H9 (cell line): ENCODE measurements around the gene PPP1R3C. TPM values are rescaled to one million over a fixed set of nuclear protein-coding genes. Genes with fewer than 3 reads are reported as not detected.

Source experiments
- DNase-seq: peaks from one replicate; pipeline ENCODE4 v3.0.0-alpha.2; 2017
- H2AFZ ChIP-seq: one replicate; pipeline ENCODE4 v1.6.1; 2013; ENCODE audit warnings: mild to moderate bottlenecking, low read length, control low read depth, moderate library complexity
- H2AK5ac ChIP-seq: 2 replicates; pipeline ENCODE4 v1.6.1; 2013; ENCODE audit warnings: low read length, control low read depth, mixed read lengths; ENCODE audit not compliant: insufficient read length
- H2BK120ac ChIP-seq: one replicate; pipeline ENCODE4 v1.6.1; 2013; ENCODE audit warnings: low read depth, mild to moderate bottlenecking, low read length, control low read depth, inconsistent platforms; ENCODE audit not compliant: poor library complexity, severe bottlenecking
- H2BK12ac ChIP-seq: 2 replicates; pipeline ENCODE4 v1.6.1; 2013; ENCODE audit warnings: low read length, control low read depth, mixed read lengths, low read depth; ENCODE audit not compliant: insufficient read length
- H2BK15ac ChIP-seq: 2 replicates; pipeline ENCODE4 v1.6.1; 2013; ENCODE audit warnings: low read depth, low read length, control low read depth
- H2BK20ac ChIP-seq: one replicate; pipeline ENCODE4 v1.6.1; 2013; ENCODE audit warnings: low read depth, mild to moderate bottlenecking, low read length, control low read depth, inconsistent platforms; ENCODE audit not compliant: poor library complexity, severe bottlenecking
- H2BK5ac ChIP-seq: 2 replicates; pipeline ENCODE4 v1.6.1; 2013; ENCODE audit warnings: low read length, control low read depth, mixed read lengths; ENCODE audit not compliant: insufficient read length
- H3K14ac ChIP-seq: 2 replicates; pipeline ENCODE4 v1.6.1; 2013; ENCODE audit warnings: low read length, control low read depth; ENCODE audit not compliant: insufficient read depth
- H3K18ac ChIP-seq: 2 replicates; pipeline ENCODE4 v1.6.1; 2013; ENCODE audit warnings: low read depth, mild to moderate bottlenecking, mixed read lengths, low read length, control low read depth; ENCODE audit not compliant: insufficient read length
- H3K23ac ChIP-seq: 2 replicates; pipeline ENCODE4 v1.6.1; 2013; ENCODE audit warnings: low read length, control low read depth, mixed read lengths, low read depth; ENCODE audit not compliant: insufficient read length
- H3K23me2 ChIP-seq: 2 replicates; pipeline ENCODE4 v1.6.1; 2013; ENCODE audit warnings: low read depth, mild to moderate bottlenecking, mixed read lengths, low read length, control low read depth; ENCODE audit not compliant: insufficient read length, poor library complexity, severe bottlenecking
- H3K27ac ChIP-seq: 2 replicates; pipeline ENCODE4 v1.5.1; 2013; ENCODE audit warnings: low read length, control low read depth, mixed read lengths, low read depth; ENCODE audit not compliant: insufficient read length
- H3K27me3 ChIP-seq: 2 replicates; pipeline ENCODE4 v1.6.1; 2013; ENCODE audit warnings: low read length, control low read depth, inconsistent platforms; ENCODE audit not compliant: insufficient read depth
- H3K4ac ChIP-seq: 2 replicates; pipeline ENCODE4 v1.6.1; 2013; ENCODE audit warnings: low read depth, mild to moderate bottlenecking, control low read depth, inconsistent platforms, low read length, moderate library complexity
- H3K4me1 ChIP-seq: 2 replicates; pipeline ENCODE4 v1.6.1; 2013; ENCODE audit warnings: low read length, control low read depth, inconsistent platforms; ENCODE audit not compliant: insufficient read depth
- H3K4me2 ChIP-seq: 2 replicates; pipeline ENCODE4 v1.6.1; 2013; ENCODE audit warnings: low read length, control low read depth, mixed read lengths; ENCODE audit not compliant: insufficient read length, insufficient read depth
- H3K56ac ChIP-seq: 2 replicates; pipeline ENCODE4 v1.6.1; 2013; ENCODE audit warnings: low read depth, mild to moderate bottlenecking, mixed read lengths, low read length, control low read depth; ENCODE audit not compliant: insufficient read length
- H3K79me1 ChIP-seq: 2 replicates; pipeline ENCODE4 v1.6.1; 2013; ENCODE audit warnings: low read depth, mild to moderate bottlenecking, moderate library complexity, low read length, control low read depth, inconsistent platforms; ENCODE audit not compliant: insufficient read depth, poor library complexity, severe bottlenecking
- H3K79me2 ChIP-seq: 2 replicates; pipeline ENCODE4 v1.6.1; 2013; ENCODE audit warnings: low read length, control low read depth, inconsistent platforms; ENCODE audit not compliant: insufficient read depth
- H3K9ac ChIP-seq: 2 replicates; pipeline ENCODE4 v1.6.1; 2013; ENCODE audit warnings: low read length, control low read depth, mixed read lengths; ENCODE audit not compliant: insufficient read length; ENCODE audit errors: extremely low read depth
- H3K9me3 ChIP-seq: one replicate; pipeline ENCODE4 v1.6.1; 2013; ENCODE audit warnings: low read depth, low read length, inconsistent platforms; ENCODE audit not compliant: control insufficient read depth
- H3T11ph ChIP-seq: one replicate; pipeline ENCODE4 v1.6.1; 2013; ENCODE audit warnings: mild to moderate bottlenecking, low read length, control low read depth, inconsistent platforms
- H4K20me1 ChIP-seq: one replicate; pipeline ENCODE4 v1.6.1; 2013; ENCODE audit not compliant: control insufficient read depth, insufficient read length, insufficient read depth
- H4K5ac ChIP-seq: 2 replicates; pipeline ENCODE4 v1.6.1; 2013; ENCODE audit warnings: low read depth, mild to moderate bottlenecking, mixed read lengths, low read length, control low read depth; ENCODE audit not compliant: insufficient read length
- H4K8ac ChIP-seq: replicated peaks from 2 replicates; pipeline ENCODE4 v1.6.1; 2013; ENCODE audit warnings: low read length, control low read depth, mixed read lengths, low read depth; ENCODE audit not compliant: insufficient read length
- H4K91ac ChIP-seq: 2 replicates; pipeline ENCODE4 v1.6.1; 2013; ENCODE audit warnings: low read depth, mild to moderate bottlenecking, moderate library complexity, mixed read lengths, low read length, control low read depth; ENCODE audit not compliant: insufficient read length
- H3K27ac Mint-ChIP-seq, 3 experiments: 2 replicates in 2 of 3; 3 replicates in 1 of 3; pipeline ENCODE4 v1.8.0; 2020 to 2021; ENCODE audit warnings: mixed read lengths in 3 of 3, mild to moderate bottlenecking in 1 of 3, moderate library complexity in 1 of 3
- H3K27me3 Mint-ChIP-seq: 2 replicates; pipeline ENCODE4 v1.8.0; 2021; ENCODE audit warnings: low read depth, mild to moderate bottlenecking, moderate library complexity, mixed read lengths
- H3K36me3 Mint-ChIP-seq, 3 experiments: 2 replicates in 2 of 3; 3 replicates in 1 of 3; pipeline ENCODE4 v1.8.0; 2020 to 2021; ENCODE audit warnings: low read depth in 3 of 3, mixed read lengths in 3 of 3; ENCODE audit not compliant: insufficient read depth in 1 of 3
- H3K4me1 Mint-ChIP-seq, 2 experiments: 2 replicates each; pipeline ENCODE4 v1.8.0; 2020; ENCODE audit warnings: mixed read lengths in 2 of 2
- H3K4me3 Mint-ChIP-seq, 2 experiments: 2 replicates in 1 of 2; 3 replicates in 1 of 2; pipeline ENCODE4 v1.8.0; 2020 to 2021; ENCODE audit warnings: mild to moderate bottlenecking in 2 of 2, mixed read lengths in 2 of 2, moderate library complexity in 1 of 2
- H3K9me3 Mint-ChIP-seq, 2 experiments: 2 replicates in 1 of 2; 3 replicates in 1 of 2; pipeline ENCODE4 v1.8.0; 2020; ENCODE audit warnings: mild to moderate bottlenecking in 2 of 2, mixed read lengths in 2 of 2, moderate library complexity in 1 of 2
- CTCF ChIP-seq: fragments of 200-600 bp; sonication (generic); conservative IDR thresholded peaks from 3 replicates; pipeline ENCODE4 v1.8.0; 2021; ENCODE audit warnings: antibody characterized with exemption, mild to moderate bottlenecking
- WGBS: extraction: QIAGEN DNeasy Blood & Tissue Kit; methylation state at CpG from one replicate; pipeline ENCODE4 v1.1.7; 2013; ENCODE audit warnings: missing lambda C conversion rate, low lambda C conversion rate, mixed read lengths; ENCODE audit not compliant: insufficient read length; ENCODE audit errors: extremely low coverage; 5-methylcytosine and 5-hydroxymethylcytosine counted together
- total RNA-seq: library from RNA; stranded (reverse); gene quantifications from 2 replicates; pipeline ENCODE4 v1.2.1, GENCODE V29; 2021

PPP1R3C gene
- total RNA-seq, 1 experiment from 2014 or later, result 1.2 TPM

GRCh38 chr10:91616137-91616536, 16.7 kb downstream of the PPP1R3C start:
- Mint-ChIP-seq H3K27me3 (no peaks in the 10 kb centered on the region), H3K4me1 (no peaks in the 10 kb centered on the region), H3K36me3 (no peaks in the 10 kb centered on the region), H3K9me3 (no peaks in the 10 kb centered on the region), H3K27ac (no peak overlapping the region), H3K4me3 (no peak overlapping the region)
- no peak overlapping the region for H2BK5ac ChIP-seq
- no peak overlapping the region for H4K8ac ChIP-seq
- H3K23ac ChIP-seq, result no peak overlapping the region
- no peak overlapping the region for H3T11ph ChIP-seq
- no CpG with 5 or more reads among the region's 1 CpG for WGBS
- no peaks in the 10 kb centered on the region for H3K9me3 ChIP-seq
- H3K23me2 ChIP-seq, result no peaks in the 10 kb centered on the region
- H3K18ac ChIP-seq, result no peak overlapping the region
- no peak overlapping the region for H3K4me2 ChIP-seq
- no peak overlapping the region for H3K9ac ChIP-seq
- H4K20me1 ChIP-seq, result no peaks in the 10 kb centered on the region
- H4K5ac ChIP-seq, result no peak overlapping the region
- DNase-seq, result no peak
- H3K56ac ChIP-seq, result no peak overlapping the region
- no peak overlapping the region for H2BK12ac ChIP-seq
- H3K14ac ChIP-seq, result no peak overlapping the region
- H2BK20ac ChIP-seq, result no peak overlapping the region
- H4K91ac ChIP-seq, result no peak overlapping the region
- no peaks in the 10 kb centered on the region for H3K27me3 ChIP-seq
- H3K4ac ChIP-seq, result no peak overlapping the region
- TF ChIP-seq CTCF, result no peak
- H3K27ac ChIP-seq, result no peak overlapping the region
- H2AK5ac ChIP-seq, result no peak overlapping the region
- no peak overlapping the region for H2BK120ac ChIP-seq
- H3K4me1 ChIP-seq, result no peaks in the 10 kb centered on the region
- H2BK15ac ChIP-seq, result no peak overlapping the region
- H3K79me1 ChIP-seq, result no peaks in the 10 kb centered on the region
- no peaks in the 10 kb centered on the region for H3K79me2 ChIP-seq
- H2AFZ ChIP-seq, result no peak overlapping the region
